Immature natural killer cell (primary cell): ENCODE measurements around the gene CHST12. TPM values are rescaled to one million over a fixed set of nuclear protein-coding genes. Genes with fewer than 3 reads are reported as not detected.

Source experiments
- DNase-seq, 3 donors: peaks; one replicate each; pipeline ENCODE4 v3.0.0; 2022; ENCODE audit warnings: mixed read lengths in 1 of 3
- H3K27ac Mint-ChIP-seq, 6 donors: one replicate each; pipeline ENCODE4 v1.8.0; 2020; ENCODE audit warnings: mixed read lengths in 6 of 6, mild to moderate bottlenecking in 5 of 6, inconsistent platforms in 4 of 6, moderate library complexity in 3 of 6
- H3K27me3 Mint-ChIP-seq, 3 donors: one replicate each; pipeline ENCODE4 v1.8.0; 2020 to 2021; ENCODE audit warnings: low read depth in 3 of 3, mild to moderate bottlenecking in 3 of 3, mixed read lengths in 3 of 3, moderate library complexity in 3 of 3, inconsistent platforms in 1 of 3
- H3K36me3 Mint-ChIP-seq, 3 donors: one replicate each; pipeline ENCODE4 v1.8.0; 2020; ENCODE audit warnings: mixed read lengths in 3 of 3, inconsistent platforms in 2 of 3, mild to moderate bottlenecking in 2 of 3
- H3K4me1 Mint-ChIP-seq, 2 donors: one replicate each; pipeline ENCODE4 v1.8.0; 2020; ENCODE audit warnings: inconsistent platforms in 2 of 2, mild to moderate bottlenecking in 2 of 2, mixed read lengths in 2 of 2, moderate library complexity in 1 of 2
- H3K4me3 Mint-ChIP-seq, 5 donors: one replicate each; pipeline ENCODE4 v1.8.0; 2020; ENCODE audit warnings: mild to moderate bottlenecking in 5 of 5, mixed read lengths in 5 of 5, inconsistent platforms in 3 of 5, moderate library complexity in 3 of 5
- H3K9me3 Mint-ChIP-seq, 6 donors: one replicate each; pipeline ENCODE4 v1.8.0; 2020; ENCODE audit warnings: mild to moderate bottlenecking in 6 of 6, mixed read lengths in 6 of 6, inconsistent platforms in 4 of 6, moderate library complexity in 3 of 6
- polyA plus RNA-seq, 3 donors: library from polyadenylated mRNA; unstranded; fragments of 300-500 nt; fragmentation: Illumina TruSeq; gene quantifications; one replicate each; pipeline ENCODE4 v1.2.3, GENCODE V29; 2021

The CHST12 gene
- polyA plus RNA-seq, 3 donors from 2014 or later: 88.9 to 172 (median 93.4) TPM

- Mint-ChIP-seq H3K9me3 (no peaks in the 10 kb centered on the region), H3K4me3 (no peak overlapping the region), H3K4me1 (peaks cover 0 to 6% of the 10 kb centered on the region in 2 donors), H3K27ac (no peak overlapping the region), H3K36me3 (no peaks in the 10 kb centered on the region), H3K27me3 (peaks cover 5 to 15% (median 8%) of the 10 kb centered on the region in 3 donors)
- no peak for DNase-seq
These were observed 67.0 kb downstream of the CHST12 start for GRCh38 chr7:2470204-2471021.

GRCh38 chr7:2471022-2471329 lies 67.6 kb downstream of the CHST12 start:
- H3K36me3 Mint-ChIP-seq: no peaks in the 10 kb centered on the region
- no peak for DNase-seq
- H3K4me3 Mint-ChIP-seq: no peak overlapping the region
- H3K9me3 Mint-ChIP-seq: no peaks in the 10 kb centered on the region
- no peak overlapping the region for H3K27ac Mint-ChIP-seq
- peaks cover 5 to 15% (median 8%) of the 10 kb centered on the region in 3 donors for H3K27me3 Mint-ChIP-seq
- peaks cover 0 to 6% of the 10 kb centered on the region in 2 donors for H3K4me1 Mint-ChIP-seq

- no peaks in the 10 kb centered on the region for H3K9me3 Mint-ChIP-seq
- H3K36me3 Mint-ChIP-seq: no peaks in the 10 kb centered on the region
- H3K4me1 Mint-ChIP-seq: peaks cover 0 to 6% of the 10 kb centered on the region in 2 donors
- no peak for DNase-seq
- no peak overlapping the region for H3K27ac Mint-ChIP-seq
- peaks cover 5 to 15% (median 8%) of the 10 kb centered on the region in 3 donors for H3K27me3 Mint-ChIP-seq
- H3K4me3 Mint-ChIP-seq: no peak overlapping the region
These were observed 68.0 kb downstream of the CHST12 start for GRCh38 chr7:2471396-2471795.

GRCh38 chr7:2472739-2473138 lies 69.3 kb downstream of the CHST12 start:
- H3K9me3 Mint-ChIP-seq: no peaks in the 10 kb centered on the region
- H3K4me1 Mint-ChIP-seq: peaks cover 0 to 11% of the 10 kb centered on the region in 2 donors
- peaks cover 6 to 15% (median 8%) of the 10 kb centered on the region in 3 donors for H3K27me3 Mint-ChIP-seq
- H3K36me3 Mint-ChIP-seq: no peaks in the 10 kb centered on the region
- DNase-seq: no peak
- H3K27ac Mint-ChIP-seq: peak overlapping the region in 1 of 6 donors; percentile 80
- H3K4me3 Mint-ChIP-seq: no peak overlapping the region

GRCh38 chr7:2473496-2474180 lies 70.2 kb downstream of the CHST12 start:
- Mint-ChIP-seq H3K4me1 (peaks cover 0 to 17% of the 10 kb centered on the region in 2 donors), H3K4me3 (no peak overlapping the region), H3K36me3 (no peaks in the 10 kb centered on the region), H3K27me3 (peaks cover 6 to 15% (median 8%) of the 10 kb centered on the region in 3 donors), H3K9me3 (no peaks in the 10 kb centered on the region), H3K27ac (no peak overlapping the region)
- DNase-seq: no peak

GRCh38 chr7:2474224-2474623 lies 70.8 kb downstream of the CHST12 start:
- Mint-ChIP-seq H3K9me3 (no peaks in the 10 kb centered on the region), H3K36me3 (no peaks in the 10 kb centered on the region), H3K4me3 (no peak overlapping the region), H3K4me1 (peaks cover 0 to 13% of the 10 kb centered on the region in 2 donors), H3K27me3 (peaks cover 6 to 10% (median 6%) of the 10 kb centered on the region in 3 donors), H3K27ac (no peak overlapping the region)
- DNase-seq: no peak

- no peak overlapping the region for H3K27ac Mint-ChIP-seq
- peaks cover 0 to 13% of the 10 kb centered on the region in 2 donors for H3K4me1 Mint-ChIP-seq
- no peaks in the 10 kb centered on the region for H3K9me3 Mint-ChIP-seq
- no peak for DNase-seq
- no peaks in the 10 kb centered on the region for H3K36me3 Mint-ChIP-seq
- no peak overlapping the region for H3K4me3 Mint-ChIP-seq
- H3K27me3 Mint-ChIP-seq: peaks cover 4 to 6% (median 4%) of the 10 kb centered on the region in 3 donors
These were observed 71.6 kb downstream of the CHST12 start for GRCh38 chr7:2474813-2475677.

- Mint-ChIP-seq H3K27ac (no peak overlapping the region), H3K4me3 (no peak overlapping the region), H3K9me3 (no peaks in the 10 kb centered on the region), H3K4me1 (peaks cover 0 to 11% of the 10 kb centered on the region in 2 donors), H3K27me3 (peaks cover 0 to 5% (median 2%) of the 10 kb centered on the region in 3 donors), H3K36me3 (no peaks in the 10 kb centered on the region)
- no peak for DNase-seq
These were observed 72.2 kb downstream of the CHST12 start for GRCh38 chr7:2475678-2476015.

- DNase-seq: no peak
- Mint-ChIP-seq H3K36me3 (no peaks in the 10 kb centered on the region), H3K4me1 (peaks cover 0 to 11% of the 10 kb centered on the region in 2 donors), H3K27ac (no peak within 1 kb of the TSS), H3K27me3 (peaks cover 0 to 9% (median under 1%) of the 10 kb centered on the region in 3 donors), H3K9me3 (no peaks in the 10 kb centered on the region), H3K4me3 (no peak within 1 kb of the TSS)
These were observed 72.9 kb downstream of the CHST12 start, which contains the start of gene GRIFIN for GRCh38 chr7:2476298-2476697. Gene GRIFIN, minus strand, starts transcription at chr7:2476398. Its CDS starts 15 bp downstream, at chr7:2476383.

- Mint-ChIP-seq H3K27ac (no peak overlapping the region), H3K27me3 (peaks cover 0 to 9% (median 1%) of the 10 kb centered on the region in 3 donors), H3K4me1 (peaks cover 0 to 11% of the 10 kb centered on the region in 2 donors), H3K9me3 (no peaks in the 10 kb centered on the region), H3K36me3 (no peaks in the 10 kb centered on the region), H3K4me3 (no peak overlapping the region)
- no peak for DNase-seq
These were observed 73.5 kb downstream of the CHST12 start for GRCh38 chr7:2476776-2477446.

- peaks cover 0 to 11% of the 10 kb centered on the region in 2 donors for H3K4me1 Mint-ChIP-seq
- no peak overlapping the region for H3K27ac Mint-ChIP-seq
- no peak overlapping the region for H3K4me3 Mint-ChIP-seq
- H3K9me3 Mint-ChIP-seq: peaks cover 0 to under 1% (median 0%) of the 10 kb centered on the region in 6 donors
- H3K36me3 Mint-ChIP-seq: no peaks in the 10 kb centered on the region
- peaks cover 1 to 9% (median 3%) of the 10 kb centered on the region in 3 donors for H3K27me3 Mint-ChIP-seq
- peak; percentile 78 to 81 (median 81) for DNase-seq
These were observed 74.3 kb downstream of the CHST12 start for GRCh38 chr7:2477447-2478398.

- peaks cover 0 to 6% (median 0%) of the 10 kb centered on the region in 6 donors for H3K9me3 Mint-ChIP-seq
These were observed 75.0 kb downstream of the CHST12 start for GRCh38 chr7:2478399-2478785.

More at GRCh38 chr7:2478399-2478785, 75.0 kb downstream of the CHST12 start:
- H3K27me3 Mint-ChIP-seq: peaks cover 1 to 9% (median 5%) of the 10 kb centered on the region in 3 donors
- no peaks in the 10 kb centered on the region for H3K36me3 Mint-ChIP-seq
- no peak for DNase-seq
- H3K27ac Mint-ChIP-seq: no peak overlapping the region
- H3K4me1 Mint-ChIP-seq: peaks cover 0 to 11% of the 10 kb centered on the region in 2 donors
- H3K4me3 Mint-ChIP-seq: no peak overlapping the region
